Nephron (organoid): ENCODE data around the gene MGP.

Experiments used
- H3K27ac Mint-ChIP-seq, 3 experiments: 2 replicates each; pipeline ENCODE4 v1.8.0; 2020; ENCODE audit warnings: mixed read lengths in 3 of 3, mild to moderate bottlenecking in 2 of 3, moderate library complexity in 1 of 3
- H3K27me3 Mint-ChIP-seq: 2 replicates; pipeline ENCODE4 v1.8.0; 2021; ENCODE audit warnings: low read depth, mild to moderate bottlenecking, moderate library complexity, mixed read lengths
- H3K36me3 Mint-ChIP-seq: 2 replicates; pipeline ENCODE4 v1.8.0; 2020; ENCODE audit warnings: low read depth, mixed read lengths
- H3K4me1 Mint-ChIP-seq: 2 replicates; pipeline ENCODE4 v1.8.0; 2020; ENCODE audit warnings: mixed read lengths
- H3K4me3 Mint-ChIP-seq, 3 experiments: 2 replicates each; pipeline ENCODE4 v1.8.0; 2020; ENCODE audit warnings: mild to moderate bottlenecking in 3 of 3, mixed read lengths in 3 of 3, moderate library complexity in 2 of 3
- H3K9me3 Mint-ChIP-seq: 2 replicates; pipeline ENCODE4 v1.8.0; 2020; ENCODE audit warnings: mixed read lengths
- TF ChIP-seq, protein P1 (sequence below), 3 experiments: fragments of 200-600 bp; sonication (generic); IDR thresholded peaks; one replicate each; pipeline ENCODE4 v1.5.0; 2021; ENCODE audit warnings: antibody characterized with exemption in 3 of 3; ENCODE audit not compliant: unreplicated experiment in 3 of 3

MGP gene

GRCh38 chr12:14883686-14884085 lies 2.0 kb downstream of the MGP start:
- H3K9me3 Mint-ChIP-seq: no peaks in the 10 kb centered on the region
- peak overlapping the region in 2 of 3 experiments; percentile 24 to 69 for H3K4me3 Mint-ChIP-seq
- H3K36me3 Mint-ChIP-seq: no peaks in the 10 kb centered on the region
- H3K4me1 Mint-ChIP-seq: peaks cover 63% of the 10 kb centered on the region
- TF ChIP-seq, protein P1, sequence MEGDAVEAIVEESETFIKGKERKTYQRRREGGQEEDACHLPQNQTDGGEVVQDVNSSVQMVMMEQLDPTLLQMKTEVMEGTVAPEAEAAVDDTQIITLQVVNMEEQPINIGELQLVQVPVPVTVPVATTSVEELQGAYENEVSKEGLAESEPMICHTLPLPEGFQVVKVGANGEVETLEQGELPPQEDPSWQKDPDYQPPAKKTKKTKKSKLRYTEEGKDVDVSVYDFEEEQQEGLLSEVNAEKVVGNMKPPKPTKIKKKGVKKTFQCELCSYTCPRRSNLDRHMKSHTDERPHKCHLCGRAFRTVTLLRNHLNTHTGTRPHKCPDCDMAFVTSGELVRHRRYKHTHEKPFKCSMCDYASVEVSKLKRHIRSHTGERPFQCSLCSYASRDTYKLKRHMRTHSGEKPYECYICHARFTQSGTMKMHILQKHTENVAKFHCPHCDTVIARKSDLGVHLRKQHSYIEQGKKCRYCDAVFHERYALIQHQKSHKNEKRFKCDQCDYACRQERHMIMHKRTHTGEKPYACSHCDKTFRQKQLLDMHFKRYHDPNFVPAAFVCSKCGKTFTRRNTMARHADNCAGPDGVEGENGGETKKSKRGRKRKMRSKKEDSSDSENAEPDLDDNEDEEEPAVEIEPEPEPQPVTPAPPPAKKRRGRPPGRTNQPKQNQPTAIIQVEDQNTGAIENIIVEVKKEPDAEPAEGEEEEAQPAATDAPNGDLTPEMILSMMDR (IDR thresholded peaks at IDR 0.05; ENCODE audit: unreplicated experiment in 3 of 3): no peak
- H3K27me3 Mint-ChIP-seq: no peaks in the 10 kb centered on the region
- H3K27ac Mint-ChIP-seq: peak overlapping the region; percentile 88 to 95 (median 92)

DNA sequence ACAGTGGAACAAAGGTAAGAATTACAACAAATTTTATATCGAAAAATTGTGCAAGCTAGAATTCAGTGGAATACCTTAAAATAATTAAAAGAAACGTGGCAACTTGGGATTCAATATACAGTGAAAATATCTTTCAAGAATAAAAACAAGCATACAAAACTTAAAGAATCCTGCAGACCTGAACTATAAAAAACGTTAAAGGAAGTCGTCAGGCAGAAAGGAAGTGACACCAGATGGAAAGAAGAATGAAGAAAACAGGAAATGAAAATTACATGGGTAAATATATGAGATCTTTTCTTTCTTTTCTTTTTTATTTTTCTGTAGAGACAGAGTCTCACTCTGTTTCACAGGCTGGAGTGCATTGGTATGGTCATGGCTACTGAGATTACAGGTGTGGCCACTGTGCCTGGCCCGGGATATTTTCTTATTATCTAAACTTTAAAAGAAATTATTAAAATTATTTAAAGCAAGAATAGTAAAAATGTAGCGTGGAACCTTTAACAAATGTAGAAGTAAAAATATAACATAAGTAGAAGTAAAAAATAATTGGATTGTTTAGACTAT lies 4.7 kb downstream of the MGP start:
- no peaks in the 10 kb centered on the region for H3K36me3 Mint-ChIP-seq
- no peaks in the 10 kb centered on the region for H3K27me3 Mint-ChIP-seq
- H3K4me3 Mint-ChIP-seq: peak overlapping the region in 1 of 3 experiments; percentile 41
- H3K4me1 Mint-ChIP-seq: peaks cover 44% of the 10 kb centered on the region
- TF ChIP-seq, protein P1 (IDR thresholded peaks at IDR 0.05; ENCODE audit: unreplicated experiment in 3 of 3): no peak
- peak overlapping the region in 1 of 3 experiments; percentile 24 for H3K27ac Mint-ChIP-seq
- no peaks in the 10 kb centered on the region for H3K9me3 Mint-ChIP-seq

GRCh38 chr12:14879222-14879933 lies 6.3 kb downstream of the MGP start:
- Mint-ChIP-seq H3K36me3 (no peaks in the 10 kb centered on the region), H3K9me3 (no peaks in the 10 kb centered on the region), H3K4me1 (peaks cover 31% of the 10 kb centered on the region), H3K27ac (peak overlapping the region in 2 of 3 experiments; percentile 12 to 24), H3K4me3 (peak overlapping the region in 1 of 3 experiments; percentile 41), H3K27me3 (no peaks in the 10 kb centered on the region)
- TF ChIP-seq, protein P1 (IDR thresholded peaks at IDR 0.05; ENCODE audit: unreplicated experiment in 3 of 3): no peak

- Mint-ChIP-seq H3K27me3 (no peaks in the 10 kb centered on the region), H3K9me3 (no peaks in the 10 kb centered on the region), H3K27ac (no peak overlapping the region), H3K4me1 (peaks cover 24% of the 10 kb centered on the region), H3K36me3 (no peaks in the 10 kb centered on the region), H3K4me3 (no peak overlapping the region)
- TF ChIP-seq, protein P1 (IDR thresholded peaks at IDR 0.05; ENCODE audit: unreplicated experiment in 3 of 3): no peak
Observed at GRCh38 chr12:14878488-14878887, 7.2 kb downstream of the MGP start.

GRCh38 chr12:14876833-14877232 lies 8.8 kb downstream of the MGP start:
- H3K36me3 Mint-ChIP-seq: no peaks in the 10 kb centered on the region
- no peaks in the 10 kb centered on the region for H3K27me3 Mint-ChIP-seq
- TF ChIP-seq, protein P1 (IDR thresholded peaks at IDR 0.05; ENCODE audit: unreplicated experiment in 3 of 3): no peak
- no peak overlapping the region for H3K27ac Mint-ChIP-seq
- H3K4me3 Mint-ChIP-seq: no peak overlapping the region
- peaks cover 14% of the 10 kb centered on the region for H3K4me1 Mint-ChIP-seq
- no peaks in the 10 kb centered on the region for H3K9me3 Mint-ChIP-seq

DNA sequence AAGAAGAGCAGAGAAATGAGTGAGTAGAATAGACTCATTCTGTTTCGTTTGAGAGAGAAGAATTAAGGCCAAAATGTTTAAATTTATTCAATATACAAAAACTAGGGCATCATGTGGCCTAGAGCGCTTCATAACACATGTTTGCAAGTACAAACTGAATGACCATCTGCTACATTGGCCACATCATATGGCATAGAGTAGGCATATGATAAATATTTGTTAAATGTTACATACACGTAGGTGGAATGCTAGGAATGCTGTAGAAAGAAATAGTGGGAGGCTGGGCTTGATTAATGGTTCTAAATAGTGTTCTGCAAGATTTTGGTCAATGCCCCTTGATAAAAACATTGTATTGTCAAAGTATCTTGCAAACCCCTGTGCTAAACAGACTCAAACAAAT lies 10.8 kb downstream of the MGP start:
- H3K27ac Mint-ChIP-seq: no peak overlapping the region

More for the DNA sequence above, 10.8 kb downstream of the MGP start:
- Mint-ChIP-seq H3K4me3 (no peak overlapping the region), H3K27me3 (no peaks in the 10 kb centered on the region), H3K36me3 (no peaks in the 10 kb centered on the region), H3K9me3 (peaks cover 2% of the 10 kb centered on the region), H3K4me1 (peaks cover 5% of the 10 kb centered on the region)
- TF ChIP-seq, protein P1 (IDR thresholded peaks at IDR 0.05; ENCODE audit: unreplicated experiment in 3 of 3): no peak
